Loucy (cell line): Measurements from ENCODE around the gene SMTNL2.

Source experiments
- H2AFZ ChIP-seq: fragments of 200-600 bp; sonication (generic); 2 replicates; pipeline ENCODE4 v1.6.0; 2016; ENCODE audit warnings: antibody characterized with exemption, mild to moderate bottlenecking, low read length, moderate library complexity
- H3F3A ChIP-seq: fragments of 200-600 bp; 2 replicates; pipeline ENCODE4 v1.6.0; 2016; ENCODE audit warnings: antibody characterized with exemption, low read depth, mild to moderate bottlenecking
- H3K27me3 ChIP-seq: fragments of 200-600 bp; sonication (generic); 2 replicates; pipeline ENCODE4 v1.6.1; 2014; ENCODE audit warnings: low read length, mild to moderate bottlenecking; ENCODE audit not compliant: insufficient read depth, poor library complexity, severe bottlenecking
- H3K36me3 ChIP-seq: fragments of 200-600 bp; sonication (generic); 2 replicates; pipeline ENCODE4 v1.6.1; 2016; ENCODE audit warnings: low read length; ENCODE audit not compliant: insufficient read depth
- H3K4me1 ChIP-seq: fragments of 200-600 bp; sonication (generic); 2 replicates; pipeline ENCODE4 v1.5.1; 2014; ENCODE audit warnings: low read length, mild to moderate bottlenecking; ENCODE audit not compliant: insufficient read depth, poor library complexity, severe bottlenecking
- H3K4me2 ChIP-seq: fragments of 200-600 bp; sonication (generic); 2 replicates; pipeline ENCODE4 v1.6.0; 2014; ENCODE audit warnings: antibody characterized with exemption, low read length, low read depth, mild to moderate bottlenecking; ENCODE audit not compliant: poor library complexity, severe bottlenecking
- H3K4me3 ChIP-seq: fragments of 200-600 bp; sonication (generic); 2 replicates; pipeline ENCODE4 v1.5.1; 2014; ENCODE audit warnings: low read length, mild to moderate bottlenecking, mixed read lengths; ENCODE audit not compliant: poor library complexity, severe bottlenecking
- H3K79me2 ChIP-seq: fragments of 200-600 bp; sonication (generic); 2 replicates; pipeline ENCODE4 v1.6.1; 2014; ENCODE audit warnings: low read length; ENCODE audit not compliant: insufficient read depth
- H3K9ac ChIP-seq: fragments of 200-600 bp; sonication (generic); 2 replicates; pipeline ENCODE4 v1.6.0; 2014; ENCODE audit warnings: mild to moderate bottlenecking, low read depth, low read length, moderate library complexity; ENCODE audit not compliant: poor library complexity, severe bottlenecking
- H3K9me2 ChIP-seq: fragments of 200-600 bp; sonication (generic); replicated peaks from 2 replicates; pipeline ENCODE4 v1.6.1; 2016; ENCODE audit warnings: low read depth, low read length, mixed read lengths
- H3K9me3 ChIP-seq: fragments of 200-600 bp; sonication (generic); 2 replicates; pipeline ENCODE4 v1.6.1; 2014; ENCODE audit warnings: mild to moderate bottlenecking, antibody characterized with exemption, low read length, low read depth; ENCODE audit not compliant: insufficient read depth
- H4K20me1 ChIP-seq: fragments of 200-600 bp; sonication (generic); 2 replicates; pipeline ENCODE4 v1.6.0; 2014; ENCODE audit warnings: antibody characterized with exemption, low read length, mild to moderate bottlenecking; ENCODE audit not compliant: insufficient read depth, poor library complexity, severe bottlenecking
- CTCF ChIP-seq: fragments of 200-600 bp; sonication (generic); conservative IDR thresholded peaks from 2 replicates; pipeline ENCODE4 v1.5.1; 2014; ENCODE audit warnings: mild to moderate bottlenecking, antibody characterized with exemption, low read length
- EZH2phosphoT487 ChIP-seq: fragments of 200-600 bp; IDR thresholded peaks from 2 replicates; pipeline ENCODE4 v1.6.1; 2018; ENCODE audit warnings: antibody characterized with exemption, mild to moderate bottlenecking, moderate library complexity, borderline replicate concordance

SMTNL2 gene

GRCh38 chr17:4584101-4584916 lies at the start of gene SMTNL2:
TSS of gene SMTNL2 (plus strand) at chr17:4584529. CDS start at chr17:4584606, 77 bp downstream.
- Histone ChIP-seq H3K9me2 (no peaks in the 10 kb centered on the region), H3K4me2 (no peak within 1 kb of the TSS), H3K36me3 (no peaks in the 10 kb centered on the region), H3K79me2 (no peaks in the 10 kb centered on the region), H3K4me3 (no peak within 1 kb of the TSS), H3K4me1 (no peaks in the 10 kb centered on the region), H3K9me3 (no peaks in the 10 kb centered on the region), H3K27me3 (no peaks in the 10 kb centered on the region), H2AFZ (no peak within 1 kb of the TSS), H4K20me1 (no peaks in the 10 kb centered on the region), H3F3A (no peaks in the 10 kb centered on the region), H3K9ac (no peak within 1 kb of the TSS)
- no peak for TF ChIP-seq CTCF
- TF ChIP-seq EZH2phosphoT487 = no peak

GRCh38 chr17:4534928-4535666 lies 49.2 kb upstream of the SMTNL2 start:
- Histone ChIP-seq H3F3A (no peaks in the 10 kb centered on the region), H3K4me2 (no peak overlapping the region), H3K79me2 (no peaks in the 10 kb centered on the region), H3K9ac (no peak overlapping the region), H3K27me3 (no peaks in the 10 kb centered on the region), H4K20me1 (no peaks in the 10 kb centered on the region), H3K36me3 (peaks cover 11% of the 10 kb centered on the region; the same call in 1 of the 2 replicates), H3K9me3 (no peaks in the 10 kb centered on the region), H3K4me3 (no peak overlapping the region), H3K9me2 (no peaks in the 10 kb centered on the region), H2AFZ (no peak overlapping the region), H3K4me1 (no peaks in the 10 kb centered on the region)
- TF ChIP-seq EZH2phosphoT487 = no peak
- TF ChIP-seq CTCF = no peak

GRCh38 chr17:4535667-4536258 lies 48.6 kb upstream of the SMTNL2 start:
- H3K9me3 ChIP-seq = no peaks in the 10 kb centered on the region
- TF ChIP-seq EZH2phosphoT487 = no peak
- H3K79me2 ChIP-seq = no peaks in the 10 kb centered on the region
- peaks cover 11% of the 10 kb centered on the region; the same call in 1 of the 2 replicates for H3K36me3 ChIP-seq
- no peak overlapping the region for H3K4me2 ChIP-seq
- no peaks in the 10 kb centered on the region for H3F3A ChIP-seq
- H2AFZ ChIP-seq = no peak overlapping the region
- H3K4me3 ChIP-seq = no peak overlapping the region
- H3K4me1 ChIP-seq = no peaks in the 10 kb centered on the region
- H3K9ac ChIP-seq = no peak overlapping the region
- H3K9me2 ChIP-seq = no peaks in the 10 kb centered on the region
- H4K20me1 ChIP-seq = no peaks in the 10 kb centered on the region
- no peaks in the 10 kb centered on the region for H3K27me3 ChIP-seq
